Activated CD4-positive, alpha-beta T cell treated with anti-CD3 and anti-CD28 coated beads, Interleukin-2, amount 50 U/mL, for 24 hours (primary cell): ENCODE results near the gene SEMA6C.
"Not testable (repeated sequence)": the region's sequence is repeated elsewhere in the genome, so short reads cannot be mapped to it uniquely, and the experiment has no call there.

Experiments
- DNase-seq, 2 donors: peaks; one replicate each; pipeline ENCODE4 v3.0.0-alpha.2; 2020; ENCODE audit warnings: low read depth in 1 of 2, low spot score in 1 of 2

Gene SEMA6C, protein sequence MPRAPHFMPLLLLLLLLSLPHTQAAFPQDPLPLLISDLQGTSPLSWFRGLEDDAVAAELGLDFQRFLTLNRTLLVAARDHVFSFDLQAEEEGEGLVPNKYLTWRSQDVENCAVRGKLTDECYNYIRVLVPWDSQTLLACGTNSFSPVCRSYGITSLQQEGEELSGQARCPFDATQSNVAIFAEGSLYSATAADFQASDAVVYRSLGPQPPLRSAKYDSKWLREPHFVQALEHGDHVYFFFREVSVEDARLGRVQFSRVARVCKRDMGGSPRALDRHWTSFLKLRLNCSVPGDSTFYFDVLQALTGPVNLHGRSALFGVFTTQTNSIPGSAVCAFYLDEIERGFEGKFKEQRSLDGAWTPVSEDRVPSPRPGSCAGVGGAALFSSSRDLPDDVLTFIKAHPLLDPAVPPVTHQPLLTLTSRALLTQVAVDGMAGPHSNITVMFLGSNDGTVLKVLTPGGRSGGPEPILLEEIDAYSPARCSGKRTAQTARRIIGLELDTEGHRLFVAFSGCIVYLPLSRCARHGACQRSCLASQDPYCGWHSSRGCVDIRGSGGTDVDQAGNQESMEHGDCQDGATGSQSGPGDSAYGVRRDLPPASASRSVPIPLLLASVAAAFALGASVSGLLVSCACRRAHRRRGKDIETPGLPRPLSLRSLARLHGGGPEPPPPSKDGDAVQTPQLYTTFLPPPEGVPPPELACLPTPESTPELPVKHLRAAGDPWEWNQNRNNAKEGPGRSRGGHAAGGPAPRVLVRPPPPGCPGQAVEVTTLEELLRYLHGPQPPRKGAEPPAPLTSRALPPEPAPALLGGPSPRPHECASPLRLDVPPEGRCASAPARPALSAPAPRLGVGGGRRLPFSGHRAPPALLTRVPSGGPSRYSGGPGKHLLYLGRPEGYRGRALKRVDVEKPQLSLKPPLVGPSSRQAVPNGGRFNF

DNA sequence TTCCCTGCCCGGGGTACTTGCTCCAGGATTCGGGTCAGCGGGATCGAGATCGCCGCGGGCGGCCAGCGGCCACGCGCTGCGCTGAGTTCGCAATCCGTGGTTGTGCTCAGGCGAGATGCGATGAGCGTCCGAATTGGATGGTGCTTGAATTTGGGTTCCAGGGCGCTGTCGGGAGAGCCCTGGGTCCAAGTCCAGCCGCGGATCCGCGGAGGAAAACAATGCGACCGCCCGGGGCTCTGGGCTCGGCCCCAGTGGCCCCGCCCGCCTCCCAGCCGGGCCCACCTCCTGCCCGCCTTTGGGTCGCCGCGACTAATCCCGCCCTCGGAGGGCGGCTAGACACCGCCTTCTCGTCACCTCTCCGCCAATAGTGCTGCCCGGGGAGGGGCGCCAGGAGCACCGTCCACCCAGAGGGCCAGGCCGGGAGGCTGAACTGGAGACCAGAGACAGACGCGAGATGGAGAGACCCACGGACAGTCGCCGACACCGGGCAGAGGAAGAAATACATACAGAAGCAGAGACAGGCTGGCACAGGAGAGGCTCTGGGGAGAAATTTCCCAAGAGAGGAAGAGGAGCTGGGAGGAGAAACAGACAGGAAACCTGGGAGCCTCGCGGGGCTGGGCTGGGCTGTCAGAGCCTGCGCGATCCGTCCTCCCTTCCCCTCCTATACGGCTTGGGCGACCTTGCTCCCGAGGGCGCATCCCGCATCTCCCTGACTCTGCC lies at the start of gene SEMA6C:
Gene SEMA6C (minus strand): TSS at position 220 of the 720 bp plus-strand sequence. CDS start 4,010 bp downstream, outside the sequence.
- peak; percentile 55 to 81 for DNase-seq

DNA sequence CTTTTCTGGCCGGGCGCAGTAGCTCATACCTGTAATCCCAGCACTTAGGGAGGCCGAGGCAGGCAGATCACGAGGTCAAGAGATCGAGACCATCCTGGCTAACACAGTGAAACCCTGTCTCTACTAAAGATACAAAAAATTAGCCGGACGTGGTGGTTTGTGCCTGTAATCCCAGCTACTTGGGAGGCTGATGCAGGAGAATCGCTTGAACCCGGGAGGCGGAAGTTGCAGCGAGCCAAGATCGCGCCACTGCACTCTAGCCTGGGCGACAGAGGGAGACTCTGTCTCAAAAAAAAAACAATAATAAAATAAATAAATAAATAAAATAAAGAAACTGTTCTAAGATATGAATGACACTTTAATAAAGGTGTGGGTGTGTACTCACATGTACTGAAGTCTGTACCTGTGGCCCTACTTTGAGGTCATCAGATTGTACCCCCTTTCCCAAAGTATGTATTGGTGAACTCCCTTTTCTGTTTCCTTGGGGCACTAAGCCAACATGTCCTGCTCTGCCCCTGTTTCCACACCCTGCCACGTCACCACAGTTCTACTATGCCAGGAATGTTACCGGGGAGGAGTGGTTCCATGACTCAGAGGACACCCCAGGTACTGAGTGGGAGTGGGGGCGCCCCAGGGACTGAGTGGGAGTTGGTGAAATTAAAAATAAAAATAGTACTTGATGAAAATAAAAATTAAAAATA lies 48.6 kb upstream of the SEMA6C start:
- DNase-seq = not testable (repeated sequence)

DNA sequence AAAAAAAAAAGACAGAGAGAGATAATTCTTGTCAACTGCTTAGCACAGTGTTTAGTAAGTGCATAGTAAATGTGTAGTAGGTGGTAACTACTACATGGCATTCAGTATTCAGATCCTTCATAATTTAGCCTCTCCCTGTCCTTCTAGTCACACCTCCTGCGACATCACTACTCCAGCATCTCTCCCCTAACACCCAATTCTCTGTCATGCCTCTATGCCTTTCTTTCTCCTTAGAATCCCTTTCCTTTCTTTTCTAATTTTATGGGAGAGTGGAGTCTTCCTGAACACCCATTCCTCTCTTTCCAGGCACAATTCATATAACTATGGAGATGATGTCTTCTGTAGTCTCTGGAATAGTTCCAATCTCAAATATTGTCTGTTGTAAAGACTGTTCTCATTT lies 47.4 kb upstream of the SEMA6C start:
- no peak for DNase-seq

DNA sequence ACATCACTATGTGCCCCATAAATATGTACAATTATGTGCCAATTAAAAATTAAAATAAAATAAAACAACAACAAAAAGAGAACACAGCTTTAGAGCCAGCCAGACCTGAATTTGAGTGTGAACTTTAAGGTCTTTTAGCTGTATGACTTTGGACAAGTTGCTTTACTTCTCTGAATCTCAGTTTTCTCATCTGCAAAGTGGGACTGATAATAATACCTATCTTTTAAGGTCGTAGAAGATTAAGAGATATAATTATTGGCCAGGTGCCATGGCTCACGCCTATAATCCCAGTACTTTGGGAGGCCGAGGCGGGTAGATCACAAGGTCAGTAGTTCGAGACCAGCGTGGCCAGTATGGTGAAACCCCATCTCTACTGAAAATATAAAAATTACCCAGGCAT lies 46.9 kb upstream of the SEMA6C start:
- no peak for DNase-seq

DNA sequence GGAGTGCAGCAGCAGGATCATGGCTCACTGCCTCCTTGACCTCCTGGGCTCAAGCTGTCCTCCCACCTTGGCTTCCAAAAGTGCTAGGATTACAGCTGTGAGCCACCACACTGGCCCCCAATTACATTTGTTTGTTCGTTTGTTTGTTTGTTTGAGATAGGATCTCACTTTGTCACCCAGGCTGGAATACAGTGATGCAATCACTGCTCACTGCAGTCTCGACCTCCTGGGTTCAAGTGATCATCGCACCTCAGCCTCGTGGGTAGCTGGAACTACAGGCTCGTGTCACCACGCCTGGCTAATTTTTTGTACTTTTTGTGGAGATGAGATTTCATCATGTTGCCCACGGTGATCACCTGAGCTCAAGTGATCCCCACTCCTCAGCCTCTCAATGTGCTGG lies 45.6 kb upstream of the SEMA6C start:
- DNase-seq = no peak

DNA sequence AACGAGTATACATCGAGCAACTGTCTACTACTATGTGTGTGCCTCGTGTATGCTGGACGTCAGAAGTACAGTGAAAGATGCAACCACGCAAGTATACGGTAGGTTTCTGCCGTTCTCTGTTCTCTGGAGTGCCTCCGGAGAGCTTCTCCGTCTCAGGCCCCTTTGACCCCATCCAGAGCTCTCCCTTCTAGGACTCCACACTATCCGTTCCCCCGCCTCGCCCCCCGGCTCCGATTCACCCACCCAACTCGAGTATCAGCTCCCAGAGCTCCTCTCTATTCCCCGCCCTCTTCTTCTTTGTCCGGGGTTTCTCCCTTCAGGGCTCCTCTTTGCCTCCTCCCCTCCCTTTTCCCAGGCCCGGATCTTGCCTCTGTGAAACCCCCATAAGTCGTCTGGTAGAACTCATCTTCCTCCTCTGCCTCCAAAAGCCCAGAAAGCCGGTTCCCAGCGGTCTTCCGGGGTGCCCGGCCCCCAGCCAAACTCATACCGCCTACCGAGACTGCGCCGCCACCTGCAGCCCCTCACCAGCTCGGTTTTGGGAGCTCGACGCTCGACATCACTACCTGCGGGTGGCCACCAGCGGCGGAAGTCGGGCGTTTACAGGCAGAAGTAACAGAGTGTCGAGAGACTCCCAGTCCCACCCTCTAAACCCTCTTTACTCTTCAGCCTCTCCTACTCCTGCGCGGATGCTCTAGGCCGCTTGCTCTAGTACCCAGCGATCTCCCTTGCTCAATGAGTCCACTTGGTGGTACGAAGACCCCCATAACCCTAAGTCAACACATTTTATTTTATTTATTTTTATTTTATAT lies 43.4 kb upstream of the SEMA6C start, which contains the start of gene VPS72:
Gene VPS72 (minus strand): TSS at position 561 of the 809 bp plus-strand sequence. CDS start 76 bp downstream, at position 485.
- peak; percentile 63 to 81 for DNase-seq

DNA sequence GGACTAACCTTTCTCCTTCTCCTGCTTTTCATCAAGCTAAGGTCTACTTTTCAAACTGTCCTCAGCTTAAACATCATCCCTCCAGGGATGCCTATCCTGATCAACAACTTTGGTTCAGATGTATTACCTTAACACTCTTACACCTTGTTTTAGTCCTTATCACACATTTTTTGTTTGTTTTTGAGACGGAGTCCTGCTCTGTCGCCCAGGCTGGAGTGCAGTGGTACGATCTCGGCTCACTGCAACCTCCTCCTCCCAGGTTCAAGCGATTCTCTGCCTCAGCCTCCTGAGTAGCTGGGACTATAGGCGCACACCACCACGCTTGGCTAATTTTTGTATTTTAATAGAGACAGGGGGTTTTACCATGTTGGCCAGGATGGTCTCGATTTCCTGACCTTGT lies 42.2 kb upstream of the SEMA6C start:
- DNase-seq = not testable (repeated sequence)

DNA sequence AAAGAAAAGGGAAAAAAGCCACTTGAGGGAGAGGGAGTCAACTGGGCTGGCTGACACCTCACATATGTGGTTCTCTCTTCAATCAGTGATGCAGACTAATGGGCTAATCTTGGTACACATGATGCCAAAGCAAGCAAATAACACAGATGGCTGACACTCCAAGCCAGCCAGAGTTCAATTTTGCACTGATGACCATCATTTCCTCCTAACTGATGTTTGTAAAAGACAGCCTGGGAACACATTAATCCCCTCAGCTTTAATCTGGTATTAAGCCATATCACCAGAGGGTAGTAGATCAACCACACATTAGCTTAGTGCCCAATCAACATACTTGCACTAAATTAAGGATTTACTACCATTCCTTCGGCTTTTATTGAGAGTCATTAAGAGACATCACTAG lies 40.8 kb upstream of the SEMA6C start:
- DNase-seq = no peak

DNA sequence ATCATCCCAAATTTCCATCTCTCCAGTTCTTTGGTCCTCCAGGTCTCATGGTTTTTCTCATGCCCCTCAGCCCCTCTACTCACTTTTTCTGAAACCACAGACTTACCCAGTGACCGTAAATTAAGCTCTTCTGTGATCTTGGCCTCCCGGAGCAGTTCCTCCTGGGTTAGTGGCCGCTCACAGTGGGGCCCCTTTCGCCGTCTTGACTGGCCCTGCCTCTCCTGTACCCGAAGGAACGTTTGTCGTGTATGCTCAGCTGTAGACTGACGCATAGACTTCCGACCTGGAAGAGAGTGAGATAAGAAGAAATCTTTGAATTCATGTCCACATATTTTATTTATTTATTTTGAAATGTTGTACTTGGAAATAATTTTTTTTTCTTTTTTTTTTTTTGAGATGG lies 37.8 kb upstream of the SEMA6C start:
- DNase-seq = no peak

DNA sequence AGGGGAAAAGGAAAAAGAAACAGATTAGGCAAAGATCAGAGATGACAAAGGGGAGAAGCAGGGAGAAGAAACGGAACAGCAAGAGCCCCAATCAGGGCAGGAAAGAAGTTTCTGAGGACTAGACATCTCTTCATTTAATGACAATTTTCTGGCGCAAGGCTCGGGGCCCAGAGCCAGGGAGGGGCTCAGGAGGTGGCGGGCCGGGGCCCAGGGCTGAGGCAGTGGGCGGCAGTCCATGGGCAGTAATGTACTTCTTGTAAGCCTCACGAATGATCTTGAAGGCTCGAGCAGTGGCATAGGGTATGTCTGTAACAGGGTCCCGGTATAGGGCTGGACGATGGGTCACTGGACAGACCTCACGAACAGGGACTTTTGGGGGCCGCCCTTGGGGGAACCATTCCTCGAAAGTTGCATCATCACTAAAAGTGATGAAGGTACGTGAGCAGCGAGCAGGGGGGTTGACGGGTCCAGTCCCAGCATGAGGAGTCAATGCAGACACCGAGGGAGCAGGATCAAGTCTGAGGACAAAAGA lies 30.1 kb upstream of the SEMA6C start:
- DNase-seq = no peak

DNA sequence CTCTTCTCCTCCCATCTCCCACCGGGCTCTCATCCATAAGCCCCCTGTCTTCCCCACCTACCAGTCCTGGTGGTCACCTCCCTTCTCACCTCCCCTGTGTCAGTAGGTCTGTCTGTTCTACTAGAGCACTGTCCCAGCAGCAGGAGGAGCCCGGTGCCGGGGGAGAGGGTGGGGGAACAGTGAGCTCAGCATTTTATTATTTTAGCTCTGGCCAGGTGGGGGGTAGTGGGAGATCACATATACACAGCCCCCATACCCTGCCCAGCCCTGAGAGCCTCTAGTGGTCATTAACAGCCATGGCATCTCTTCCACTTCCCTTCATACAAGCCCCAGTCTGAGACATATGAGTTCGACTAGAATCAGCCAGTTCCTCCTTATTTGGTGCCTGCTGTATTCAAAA lies 29.4 kb upstream of the SEMA6C start, which contains the start of gene TMOD4:
Gene TMOD4 (minus strand): TSS at position 119 of the 400 bp plus-strand sequence. CDS start 1,106 bp downstream, outside the sequence.
- no peak for DNase-seq

DNA sequence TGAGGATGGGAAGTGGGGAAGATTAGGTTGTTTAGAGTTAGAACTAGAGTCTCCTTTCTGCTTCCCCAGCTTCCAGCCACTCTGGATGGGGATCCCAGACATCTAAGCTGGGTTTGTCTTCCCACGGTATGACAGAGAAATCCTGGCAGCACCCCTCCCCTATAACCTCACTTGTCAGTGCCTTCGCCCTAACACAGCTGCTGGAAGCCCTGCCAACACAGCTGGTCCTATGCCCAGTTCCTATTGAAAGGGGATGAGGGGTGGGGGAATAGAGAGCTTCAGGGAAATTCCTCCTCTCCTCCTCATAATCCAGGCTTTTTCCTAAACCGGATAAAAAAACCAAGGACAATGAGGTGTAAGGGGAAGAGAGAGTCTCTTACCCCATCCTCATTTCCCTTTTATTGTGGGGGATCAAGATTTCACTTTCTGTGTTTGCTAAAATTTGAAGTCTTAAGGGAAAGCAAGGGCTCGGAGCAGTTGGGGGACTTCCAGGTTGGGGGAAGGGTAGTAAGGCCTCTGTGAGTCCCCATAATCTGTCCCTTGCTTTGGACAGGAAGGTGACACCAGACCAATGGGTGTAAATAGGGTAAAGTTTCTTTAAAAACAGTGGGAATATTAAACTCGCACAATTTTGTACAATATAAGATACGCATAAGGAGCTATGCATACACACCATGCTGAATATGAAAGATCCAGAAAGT lies 28.8 kb upstream of the SEMA6C start:
- DNase-seq = no peak

DNA sequence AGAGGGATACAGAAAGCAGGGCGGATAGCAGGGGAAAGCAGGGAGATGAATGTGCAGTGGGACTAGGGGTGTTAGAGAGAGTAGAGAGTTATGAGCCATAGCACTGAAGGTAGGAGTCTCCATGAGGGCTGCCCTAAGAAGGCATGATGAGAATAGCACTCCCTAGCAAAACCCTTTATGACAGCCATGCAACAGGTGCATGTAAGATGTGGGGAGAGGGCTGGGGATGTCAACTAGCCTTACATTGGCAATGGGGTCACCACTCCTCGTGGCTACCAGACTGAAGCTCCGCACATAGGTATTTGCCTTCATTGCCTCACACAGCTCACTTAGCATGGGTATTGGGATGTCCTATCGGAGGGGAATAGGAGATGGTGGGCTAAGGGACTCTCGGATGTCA lies 24.8 kb upstream of the SEMA6C start:
- DNase-seq = no peak

DNA sequence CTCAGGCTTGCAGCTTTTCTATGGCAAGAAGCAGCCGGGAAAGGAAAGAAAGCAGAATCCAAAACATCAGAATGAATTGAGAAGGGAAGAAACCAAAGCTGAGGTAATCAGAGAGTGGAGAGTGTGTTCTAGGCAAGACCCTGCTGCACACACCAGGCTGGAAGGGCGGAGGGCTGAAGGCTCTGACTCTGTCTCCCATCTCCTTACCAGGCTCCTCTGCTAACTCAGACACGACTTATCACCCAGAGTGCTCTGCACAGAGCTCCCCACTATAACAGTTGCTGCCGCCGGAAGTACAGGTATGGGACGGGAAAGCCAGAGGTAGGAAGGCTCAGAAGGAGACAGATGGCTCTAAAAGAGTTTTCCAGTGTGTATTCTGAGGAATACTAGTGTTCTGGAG lies 20.7 kb upstream of the SEMA6C start:
- no peak for DNase-seq

DNA sequence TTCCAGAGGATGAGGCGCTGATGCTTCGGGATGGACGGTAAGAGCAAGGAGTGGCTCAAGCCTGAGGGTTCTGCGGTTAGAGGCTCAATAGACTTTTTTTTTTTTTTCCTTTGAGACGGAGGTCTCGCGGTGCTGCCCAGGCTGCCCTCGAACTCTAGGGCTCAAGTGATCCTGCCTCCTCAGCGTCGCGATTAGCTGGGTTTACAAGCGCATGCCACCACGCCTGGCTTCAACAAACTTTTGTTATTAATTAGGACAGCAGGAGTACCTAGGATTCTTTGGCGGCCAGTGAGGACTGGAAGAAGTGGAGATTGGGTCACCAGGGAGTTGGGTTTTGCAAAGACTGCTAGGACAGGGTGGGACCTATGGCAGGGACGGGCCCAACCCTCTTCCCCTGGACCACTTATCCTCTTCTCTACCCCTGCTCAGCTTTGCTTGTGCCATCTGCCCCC lies 20.1 kb upstream of the SEMA6C start:
- no peak for DNase-seq

DNA sequence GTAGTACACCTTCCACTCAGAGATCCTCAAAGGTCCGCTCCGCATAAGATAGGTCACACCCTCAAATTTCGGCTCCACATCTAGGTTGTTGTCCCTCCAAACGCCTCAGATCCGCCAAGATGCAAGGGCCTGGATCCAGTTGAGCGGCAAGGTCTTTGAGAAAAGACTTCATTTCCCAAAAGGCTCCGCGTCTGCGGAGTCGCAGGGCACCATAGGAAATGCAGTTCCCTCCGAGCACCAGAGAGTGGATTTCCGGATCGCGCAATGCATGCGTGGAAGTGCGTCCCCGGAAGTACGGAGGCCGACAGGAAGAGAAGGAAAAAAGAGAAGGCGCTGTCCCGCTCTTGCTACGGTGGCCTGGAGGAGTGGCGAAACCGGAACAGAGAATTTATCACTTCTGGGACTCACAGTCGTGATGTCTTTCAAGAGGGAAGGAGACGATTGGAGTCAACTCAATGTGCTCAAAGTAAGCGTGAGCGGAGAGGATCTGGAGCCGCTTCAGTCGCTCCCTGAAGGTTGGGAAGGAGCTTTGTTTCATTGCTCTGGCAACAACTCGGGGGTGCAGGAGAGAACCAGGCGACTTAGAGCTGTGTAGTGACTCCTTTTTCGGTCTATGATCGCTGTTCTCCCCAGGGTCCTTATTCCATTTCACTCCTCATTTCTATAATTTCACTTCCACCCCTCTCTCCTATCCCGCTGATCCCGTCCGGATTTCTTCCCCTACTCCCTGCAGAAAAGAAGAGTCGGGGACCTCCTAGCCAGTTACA lies 19.5 kb upstream of the SEMA6C start, which contains the start of the genes LYSMD1 and SCNM1:
Gene LYSMD1 (minus strand): TSS at position 165 of the 767 bp plus-strand sequence. CDS start 644 bp downstream, outside the sequence.
Gene SCNM1 (plus strand): TSS at position 407 of the 767 bp plus-strand sequence. CDS start 9 bp downstream, at position 416.
- DNase-seq = peak; percentile 86 to 97

DNA sequence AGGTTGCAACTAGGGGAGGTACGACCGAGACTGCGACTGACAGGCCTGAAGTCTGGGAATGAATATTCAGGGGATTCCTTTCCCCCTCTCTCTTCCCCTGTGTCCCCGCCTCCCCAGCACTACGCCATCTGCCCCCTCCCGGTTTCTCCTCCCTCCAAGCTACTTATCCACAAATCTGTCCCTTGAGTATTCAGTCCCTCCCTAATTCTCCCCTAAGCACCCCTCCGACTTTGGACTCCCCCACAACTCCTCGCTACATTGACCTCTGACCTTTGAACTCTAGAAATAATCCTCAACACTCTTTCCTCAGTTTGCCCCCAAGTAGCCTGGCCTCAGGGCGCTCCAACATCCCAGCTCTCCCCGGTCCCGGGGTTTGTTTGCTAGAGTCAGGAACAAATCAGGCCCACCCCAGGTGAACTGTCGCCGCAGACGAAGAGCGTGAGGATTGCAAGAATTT lies 18.9 kb upstream of the SEMA6C start:
- no peak for DNase-seq
